NCI-H2196 treated with DMSO at 0.1 percent for 48 hours (cell line): ENCODE data around the gene BIRC2.

Experiments
- DNase-seq: peaks from one replicate; lab custom pipeline; 2025; ENCODE audit not compliant: unreplicated experiment; lab: John Stamatoyannopoulos, UW

The BIRC2 gene

GRCh38 chr11:102399189-102399588 is 52.2 kb downstream of the BIRC2 start:
- DNase-seq = no peak

- DNase-seq = no peak
These were observed 53.6 kb downstream of the BIRC2 start for GRCh38 chr11:102400603-102401002.

DNA sequence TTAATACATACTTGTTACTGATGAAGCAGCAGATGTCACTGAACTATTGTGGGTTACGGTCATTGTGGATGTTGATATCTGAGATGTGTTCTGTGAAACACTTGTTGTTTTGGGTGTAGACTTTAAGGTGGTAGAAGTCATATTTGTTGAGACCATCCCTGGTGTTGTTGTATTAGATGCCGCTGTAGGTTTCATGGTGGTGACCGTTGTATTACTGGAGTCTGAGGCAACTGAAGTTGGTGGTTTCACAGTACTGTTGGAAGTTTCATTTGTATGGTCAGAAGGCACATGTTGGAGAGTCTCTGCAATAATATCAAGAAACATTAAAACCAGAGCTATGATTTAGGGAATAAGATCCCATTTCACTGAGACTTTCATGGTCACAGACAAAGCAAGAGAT is 54.9 kb downstream of the BIRC2 start:
- no peak for DNase-seq

DNA sequence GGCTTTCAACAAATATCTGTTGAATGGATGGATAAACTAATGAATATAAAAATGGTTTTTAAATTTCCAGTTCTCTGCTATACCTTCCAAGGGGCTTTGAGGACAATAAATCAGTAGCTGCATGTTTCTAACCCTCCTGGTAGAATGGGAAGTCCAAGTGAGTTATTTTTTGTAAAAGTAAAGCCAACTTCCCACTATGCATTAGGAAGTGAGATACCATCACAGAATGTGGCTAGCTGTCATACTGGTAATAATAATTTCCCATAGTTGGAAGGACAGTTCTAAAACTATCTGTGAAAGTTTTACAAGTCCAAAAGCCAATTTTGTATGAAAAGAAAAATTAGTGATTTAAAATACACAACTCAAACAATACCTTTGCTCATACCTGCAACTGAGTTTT is 55.5 kb downstream of the BIRC2 start:
- no peak for DNase-seq

DNA sequence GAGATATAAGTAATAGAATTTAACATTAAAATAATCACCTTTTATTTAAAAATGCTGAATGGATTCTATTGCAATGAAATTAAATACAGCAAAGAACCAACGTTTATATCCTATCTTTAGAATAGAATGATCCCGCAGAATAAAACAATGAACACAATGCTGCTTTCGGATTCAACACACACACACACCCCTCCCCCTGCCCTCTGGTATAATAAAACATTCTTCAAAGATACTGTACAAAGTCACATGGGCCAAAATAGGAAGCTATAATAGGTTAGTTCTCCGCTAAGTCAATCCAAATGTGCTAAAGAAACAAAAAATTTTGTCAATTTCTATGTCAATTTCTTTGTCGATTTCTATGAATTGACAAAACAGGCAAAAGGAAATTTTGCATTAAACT is 58.5 kb downstream of the BIRC2 start:
- DNase-seq = no peak

DNA sequence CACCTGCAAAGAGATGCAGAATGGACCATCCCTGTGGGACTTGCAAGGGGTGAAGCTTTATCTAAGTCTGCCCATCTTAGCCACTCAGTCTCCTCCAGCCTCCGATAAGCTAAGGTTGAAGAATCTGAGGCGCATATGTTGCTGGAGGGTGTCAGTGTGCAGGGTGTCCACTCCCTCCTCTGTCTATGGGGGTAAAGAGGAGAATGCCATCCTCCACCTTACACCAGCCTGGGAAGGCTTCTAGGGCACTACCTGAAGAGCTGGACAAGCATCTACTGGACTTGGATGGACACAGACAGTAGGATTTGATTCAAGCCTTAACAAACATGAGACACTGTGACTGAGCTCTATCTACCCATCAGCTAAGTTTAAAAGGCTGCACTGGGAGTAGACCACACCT is 59.1 kb downstream of the BIRC2 start:
- no peak for DNase-seq

- no peak for DNase-seq
These were observed 60.9 kb downstream of the BIRC2 start for GRCh38 chr11:102407901-102408300.

GRCh38 chr11:102408339-102408738 is 61.3 kb downstream of the BIRC2 start:
- DNase-seq = no peak

DNA sequence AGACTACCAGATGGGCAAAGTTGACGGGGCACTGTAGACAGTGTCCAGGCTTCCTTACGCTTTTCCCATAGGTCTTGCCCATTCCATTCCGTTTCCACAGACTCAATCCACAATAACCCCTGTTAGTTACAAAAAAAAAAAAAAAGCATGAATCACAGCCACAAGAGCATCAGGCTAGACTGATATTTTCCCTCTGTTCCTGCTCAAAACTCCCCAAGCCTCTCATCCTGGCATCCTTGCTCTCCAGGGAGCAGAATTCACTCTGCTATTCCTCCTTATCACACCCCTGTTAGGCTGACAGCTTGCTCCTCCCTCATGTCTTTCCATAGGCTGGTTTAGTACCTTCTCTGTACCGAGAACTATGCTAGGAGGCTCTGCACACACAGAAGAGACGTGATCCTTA is 63.4 kb downstream of the BIRC2 start:
- no peak for DNase-seq

DNA sequence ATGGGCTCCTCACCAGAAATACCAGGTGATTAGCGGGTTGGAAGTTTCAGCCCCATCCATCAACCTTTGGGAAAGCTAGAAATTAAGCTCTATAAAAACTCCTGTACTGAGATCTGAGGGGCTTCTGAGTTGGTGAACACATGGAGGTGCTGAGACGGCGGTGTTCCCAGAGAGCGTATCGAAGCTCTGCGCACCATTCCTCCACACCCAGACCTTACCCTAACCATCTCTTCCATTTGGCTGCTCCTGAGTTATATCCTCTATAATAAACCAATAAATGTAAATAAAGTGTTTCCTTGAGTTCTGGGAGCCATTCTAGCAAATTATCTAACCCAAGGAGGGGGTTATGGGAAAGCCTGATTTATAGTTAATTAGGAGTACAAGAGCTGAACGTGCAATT is 64.1 kb downstream of the BIRC2 start:
- no peak for DNase-seq

GRCh38 chr11:102413497-102413896 is 66.5 kb downstream of the BIRC2 start:
- no peak for DNase-seq

GRCh38 chr11:102414559-102414958 is 67.5 kb downstream of the BIRC2 start:
- DNase-seq = no peak

DNA sequence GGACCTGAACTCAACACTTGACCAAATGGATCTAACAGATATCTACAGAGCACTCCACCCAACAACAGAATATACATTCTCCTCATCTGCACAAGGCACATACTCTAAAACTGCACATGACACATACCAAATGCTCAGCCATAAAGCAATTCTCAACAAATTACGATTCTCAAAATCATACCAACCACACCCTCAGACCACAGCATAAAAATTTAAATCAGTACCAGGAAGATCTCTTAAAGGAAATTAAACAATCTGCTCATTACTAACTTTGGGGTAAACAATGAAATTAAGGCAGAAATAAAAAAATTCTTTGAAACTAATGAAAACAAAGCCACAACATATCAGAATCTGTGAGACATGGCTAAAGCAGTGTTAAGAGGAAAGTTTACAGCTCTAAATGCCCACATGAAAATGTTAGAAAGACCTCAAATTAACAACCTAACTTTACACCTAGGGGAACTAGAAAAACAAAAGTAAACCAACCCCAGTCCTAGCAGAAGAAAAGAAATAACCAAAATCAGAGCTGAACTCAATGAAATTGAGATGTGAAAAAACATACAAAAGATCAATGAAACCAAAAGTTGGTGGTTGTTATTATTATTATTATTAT is 68.4 kb downstream of the BIRC2 start:
- no peak for DNase-seq

GRCh38 chr11:102416976-102417375 is 70.0 kb downstream of the BIRC2 start:
- no peak for DNase-seq

DNA sequence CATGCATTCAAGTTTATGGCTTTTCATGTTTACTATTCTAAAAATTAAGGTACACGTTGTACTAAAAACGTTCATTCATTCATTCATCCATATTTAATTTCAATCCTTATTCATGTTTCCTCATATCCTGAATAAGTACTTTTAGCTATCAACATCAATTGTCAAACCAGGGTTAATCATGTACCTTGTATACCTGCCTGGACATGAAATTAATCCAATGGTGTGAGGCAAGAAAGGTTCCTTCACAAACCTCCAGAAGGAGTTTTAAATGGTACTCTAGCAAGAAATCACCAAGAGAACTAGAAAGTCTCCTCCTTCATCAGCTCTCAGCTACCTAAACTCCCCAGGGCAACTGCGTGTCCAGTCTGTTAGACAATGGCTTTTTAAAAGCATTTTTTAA is 72.2 kb downstream of the BIRC2 start:
- DNase-seq = no peak

GRCh38 chr11:102420547-102420946 is 73.5 kb downstream of the BIRC2 start:
- DNase-seq = no peak

DNA sequence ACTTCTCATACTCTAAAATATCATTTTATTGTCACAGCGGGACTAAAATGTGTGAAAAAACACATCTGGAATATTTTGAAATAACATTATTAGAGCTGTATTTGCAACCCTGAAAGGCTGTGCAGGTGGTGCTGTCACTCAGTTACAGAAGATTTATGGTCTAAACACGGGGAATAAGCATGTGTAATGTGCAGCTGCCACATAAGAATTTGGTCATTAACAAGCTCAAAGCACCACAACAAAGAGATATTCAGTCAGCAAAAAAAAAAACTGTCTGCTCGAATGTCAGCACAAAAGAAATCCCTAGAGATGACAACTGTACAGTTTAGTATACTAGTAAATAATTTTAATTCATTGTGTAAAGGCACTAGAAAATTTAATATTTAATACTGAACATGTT is 74.2 kb downstream of the BIRC2 start:
- DNase-seq = no peak

GRCh38 chr11:102422817-102423712 is 76.1 kb downstream of the BIRC2 start:
- DNase-seq = no peak

DNA sequence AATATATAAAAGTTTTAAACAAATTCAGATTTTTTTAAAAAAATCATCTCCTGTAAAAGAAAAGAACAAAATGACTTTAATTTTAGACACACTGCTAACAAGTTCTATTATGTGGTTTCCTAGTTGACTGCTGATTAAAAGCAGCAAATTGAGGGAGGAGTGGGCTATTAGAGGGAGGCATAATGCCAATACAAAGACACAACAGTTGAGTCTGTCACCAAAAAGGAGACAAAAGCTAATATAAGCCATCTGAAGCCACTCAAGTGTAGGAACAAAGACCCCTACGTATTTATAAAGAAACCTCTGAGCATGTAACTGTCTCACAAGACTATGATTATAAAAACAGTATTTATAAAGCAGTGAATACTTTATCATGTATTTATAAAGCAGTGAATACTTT is 76.9 kb downstream of the BIRC2 start:
- no peak for DNase-seq

DNA sequence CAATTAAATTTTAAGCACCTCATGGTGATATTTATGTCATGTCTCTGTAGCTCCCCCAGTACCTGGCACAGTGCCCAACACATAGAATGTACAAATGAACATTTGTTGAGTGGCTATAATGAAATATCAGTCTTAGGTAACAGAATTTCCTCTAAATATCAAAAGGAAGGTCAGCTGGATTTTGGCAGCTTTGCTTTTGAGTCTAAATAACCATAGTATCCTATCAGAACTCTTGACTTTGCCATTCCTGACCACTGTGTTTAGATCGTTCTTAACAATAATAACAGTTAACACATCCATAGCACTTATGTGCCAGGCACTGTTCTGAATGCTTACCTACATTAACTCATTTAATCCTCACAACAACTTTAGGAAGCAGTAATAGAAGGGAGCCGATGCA is 79.0 kb downstream of the BIRC2 start:
- no peak for DNase-seq

DNA sequence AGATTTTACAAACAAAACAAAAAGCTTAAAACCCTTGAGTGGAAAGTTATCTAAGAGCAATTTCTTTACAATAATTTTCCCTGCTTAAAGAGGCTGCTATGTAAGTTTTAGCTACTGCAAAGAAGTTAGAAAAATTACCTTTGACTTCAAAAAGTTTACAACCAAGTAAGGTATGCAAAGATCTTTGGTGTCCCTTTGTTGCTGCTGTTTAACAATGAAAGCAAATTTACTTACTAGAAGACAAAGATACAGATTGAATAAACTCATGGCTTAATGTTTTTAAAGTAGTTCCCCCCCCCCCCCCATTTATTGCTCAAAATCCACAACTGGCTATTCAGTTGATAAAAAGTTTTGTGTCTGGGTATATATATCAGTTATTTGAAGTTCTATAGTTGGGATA is 79.6 kb downstream of the BIRC2 start:
- no peak for DNase-seq

GRCh38 chr11:102427068-102427467 is 80.1 kb downstream of the BIRC2 start:
- no peak for DNase-seq
